Measurements from ENCODE around the gene SLC9B2. TPM values are rescaled to one million over a fixed set of nuclear protein-coding genes. Genes with fewer than 3 reads are reported as not detected.

SLC9B2 gene
- total and polyA plus RNA-seq, 12 donors: 1.00 to 11.4 (median 3.3) TPM

- Histone ChIP-seq H3K36me3 (peaks cover 0 to 45% (median 0%) of the 10 kb centered on the region in 9 donors), H3K27me3 (no peaks in the 10 kb centered on the region), H3K4me3 (no peak overlapping the region), H3K27ac (no peak overlapping the region), H3K9me3 (no peaks in the 10 kb centered on the region), H3K4me1 (no peaks in the 10 kb centered on the region)
- DNase-seq: no peak
- 81 to 97% methylated on average over 4 of the region's 4 CpGs for WGBS, 2 donors
- intact Hi-C loops (cut with DNase I): no loop called here
- no peak for ATAC-seq
- TF ChIP-seq, protein P1, sequence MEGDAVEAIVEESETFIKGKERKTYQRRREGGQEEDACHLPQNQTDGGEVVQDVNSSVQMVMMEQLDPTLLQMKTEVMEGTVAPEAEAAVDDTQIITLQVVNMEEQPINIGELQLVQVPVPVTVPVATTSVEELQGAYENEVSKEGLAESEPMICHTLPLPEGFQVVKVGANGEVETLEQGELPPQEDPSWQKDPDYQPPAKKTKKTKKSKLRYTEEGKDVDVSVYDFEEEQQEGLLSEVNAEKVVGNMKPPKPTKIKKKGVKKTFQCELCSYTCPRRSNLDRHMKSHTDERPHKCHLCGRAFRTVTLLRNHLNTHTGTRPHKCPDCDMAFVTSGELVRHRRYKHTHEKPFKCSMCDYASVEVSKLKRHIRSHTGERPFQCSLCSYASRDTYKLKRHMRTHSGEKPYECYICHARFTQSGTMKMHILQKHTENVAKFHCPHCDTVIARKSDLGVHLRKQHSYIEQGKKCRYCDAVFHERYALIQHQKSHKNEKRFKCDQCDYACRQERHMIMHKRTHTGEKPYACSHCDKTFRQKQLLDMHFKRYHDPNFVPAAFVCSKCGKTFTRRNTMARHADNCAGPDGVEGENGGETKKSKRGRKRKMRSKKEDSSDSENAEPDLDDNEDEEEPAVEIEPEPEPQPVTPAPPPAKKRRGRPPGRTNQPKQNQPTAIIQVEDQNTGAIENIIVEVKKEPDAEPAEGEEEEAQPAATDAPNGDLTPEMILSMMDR (IDR thresholded peaks at IDR 0.05): no peak
Observed at GRCh38 chr4:103111598-103111997, 35.0 kb upstream of the SLC9B2 start.

DNA sequence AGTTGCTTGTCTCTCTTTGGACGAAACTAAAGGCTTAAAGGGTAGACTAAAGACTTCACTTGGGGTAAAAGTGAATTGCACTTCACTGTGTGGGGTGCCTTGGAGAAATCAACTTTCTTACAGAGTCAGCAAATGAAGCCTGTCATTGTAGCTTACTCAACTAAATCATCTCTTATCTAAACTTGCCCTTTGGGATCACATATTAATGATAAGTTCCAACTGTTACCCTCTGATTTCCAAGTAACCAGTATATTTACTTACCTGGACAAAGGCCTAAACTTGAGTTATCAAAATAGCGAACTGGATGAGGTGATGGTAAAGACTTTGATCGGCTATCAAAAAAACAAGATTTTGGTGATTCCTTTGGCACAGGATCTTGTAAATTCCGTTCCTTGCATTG lies 32.0 kb upstream of the SLC9B2 start:
- Histone ChIP-seq H3K4me3 (no peak overlapping the region), H3K27me3 (no peaks in the 10 kb centered on the region), H3K4me1 (no peaks in the 10 kb centered on the region), H3K36me3 (peaks cover 0 to 45% (median 0%) of the 10 kb centered on the region in 9 donors), H3K27ac (no peak overlapping the region), H3K9me3 (no peaks in the 10 kb centered on the region)
- WGBS, 2 donors: 93 to 95% methylated on average over 4 of the region's 4 CpGs
- intact Hi-C loops (cut with DNase I): loop anchor here in 1 of 10 donors (10.0 kb wide), 1 partner anchor 654 kb away; no protein-coding TSS in a partner anchor
- DNase-seq (no peak), ATAC-seq (no peak)
- TF ChIP-seq, protein P1 (IDR thresholded peaks at IDR 0.05): no peak

- ATAC-seq: no peak
- Histone ChIP-seq H3K27me3 (no peaks in the 10 kb centered on the region), H3K4me3 (no peak overlapping the region), H3K36me3 (peaks cover 0 to 40% (median 0%) of the 10 kb centered on the region in 9 donors), H3K4me1 (no peaks in the 10 kb centered on the region), H3K27ac (no peak overlapping the region), H3K9me3 (no peaks in the 10 kb centered on the region)
- DNase-seq: no peak
- intact Hi-C loops (cut with DNase I): loop anchor here in 1 of 10 donors (10.0 kb wide), 1 partner anchor 651 kb away; no protein-coding TSS in a partner anchor
- TF ChIP-seq, protein P1 (IDR thresholded peaks at IDR 0.05): no peak
- WGBS, 2 donors: 97 to 98% methylated on average over 2 of the region's 2 CpGs
Observed at GRCh38 chr4:103105558-103106356, 29.2 kb upstream of the SLC9B2 start.

- H3K9me3 ChIP-seq: no peaks in the 10 kb centered on the region
- TF ChIP-seq, protein P1 (IDR thresholded peaks at IDR 0.05): no peak
- 95 to 100% methylated on average over 3 of the region's 3 CpGs for WGBS, 2 donors
- H3K4me3 ChIP-seq: no peak overlapping the region
- DNase-seq (no peak), ATAC-seq (no peak)
- no peak overlapping the region for H3K27ac ChIP-seq
- intact Hi-C loops (cut with DNase I): loop anchor here in 2 of 10 donors (5.0 to 10.0 kb wide), 2 partner anchors 483 to 650 kb away; no protein-coding TSS in a partner anchor
- H3K4me1 ChIP-seq: no peaks in the 10 kb centered on the region
- H3K36me3 ChIP-seq: peaks cover 0 to 31% (median 0%) of the 10 kb centered on the region in 9 donors
- no peaks in the 10 kb centered on the region for H3K27me3 ChIP-seq
Observed at GRCh38 chr4:103104886-103105285, 28.3 kb upstream of the SLC9B2 start.
